ENCODE measurements around the gene CALCR.

Gene CALCR

DNA sequence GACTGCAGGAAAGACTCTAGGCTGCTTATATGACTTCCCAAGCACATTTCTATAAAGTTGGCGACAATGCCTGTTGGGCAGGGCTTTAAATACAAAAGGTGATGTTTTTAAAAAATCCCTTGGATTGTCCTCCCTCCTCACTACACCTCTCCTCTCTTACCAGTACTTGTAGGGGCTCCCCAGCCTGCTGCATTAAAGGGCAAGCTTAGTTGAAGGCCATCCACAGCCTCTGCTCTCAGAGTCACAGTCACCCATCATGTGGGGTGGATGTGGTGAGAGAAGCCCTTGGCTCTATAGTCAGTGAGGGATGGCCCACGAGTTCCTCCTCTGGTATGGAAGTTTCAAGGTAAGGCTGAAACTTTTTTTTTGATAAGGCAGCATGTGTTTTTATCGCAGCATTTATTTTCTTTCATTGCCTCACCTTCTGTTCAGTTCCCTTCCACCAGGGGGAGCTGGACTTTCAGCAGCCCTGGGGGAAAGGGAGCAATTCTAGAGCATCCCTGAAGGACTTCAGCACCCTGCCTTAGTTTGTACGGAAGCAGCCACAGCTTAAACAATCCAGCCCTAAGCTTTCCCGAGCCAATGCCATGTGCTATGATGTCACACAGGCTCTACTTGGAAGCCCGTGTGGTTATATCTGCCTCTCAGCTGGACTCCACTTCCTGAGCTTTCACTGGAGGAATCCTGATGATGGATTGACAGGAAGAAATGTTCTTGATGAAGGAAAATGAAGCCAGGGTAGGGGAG, 131.9 kb downstream of the CALCR start:
- DNase-seq = peak; percentile 32

DNA sequence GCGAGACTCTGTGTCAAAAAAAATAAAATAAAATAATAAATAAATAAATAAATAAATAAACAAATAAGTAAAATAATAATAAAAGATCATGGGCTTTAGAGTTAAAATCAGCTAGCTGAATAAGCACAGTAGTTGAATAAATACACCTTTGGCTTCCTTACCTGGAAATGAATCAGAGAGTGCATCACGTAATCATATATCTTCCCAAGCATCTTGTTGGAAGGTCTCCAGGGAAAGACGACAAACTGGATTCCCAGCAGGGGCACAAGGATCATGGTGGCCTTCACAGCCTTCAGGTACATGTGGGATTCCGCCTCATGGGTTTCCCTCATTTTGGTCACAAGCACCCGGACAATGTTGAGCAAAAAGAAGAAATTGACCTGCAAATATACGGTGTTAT, 138.7 kb downstream of the CALCR start:
- no peak for DNase-seq

DNA sequence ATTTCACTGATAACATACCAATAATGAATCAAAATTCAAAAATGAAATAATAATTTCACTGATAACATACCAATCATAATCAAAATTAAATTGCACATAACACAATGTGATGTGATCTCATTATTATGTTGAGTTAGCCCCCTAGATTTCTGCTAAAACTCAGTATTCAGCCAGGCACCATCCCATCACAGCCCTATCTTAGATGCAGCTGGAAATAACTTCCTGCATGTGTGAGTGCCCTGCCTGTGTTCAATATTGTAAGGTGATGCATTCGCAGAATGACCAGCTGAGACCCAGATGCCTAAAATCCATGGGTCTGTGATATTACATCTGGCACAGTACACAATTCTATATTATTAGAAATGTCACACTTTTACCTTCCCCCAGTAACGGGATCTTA, 142.4 kb downstream of the CALCR start:
- no peak for DNase-seq

DNA sequence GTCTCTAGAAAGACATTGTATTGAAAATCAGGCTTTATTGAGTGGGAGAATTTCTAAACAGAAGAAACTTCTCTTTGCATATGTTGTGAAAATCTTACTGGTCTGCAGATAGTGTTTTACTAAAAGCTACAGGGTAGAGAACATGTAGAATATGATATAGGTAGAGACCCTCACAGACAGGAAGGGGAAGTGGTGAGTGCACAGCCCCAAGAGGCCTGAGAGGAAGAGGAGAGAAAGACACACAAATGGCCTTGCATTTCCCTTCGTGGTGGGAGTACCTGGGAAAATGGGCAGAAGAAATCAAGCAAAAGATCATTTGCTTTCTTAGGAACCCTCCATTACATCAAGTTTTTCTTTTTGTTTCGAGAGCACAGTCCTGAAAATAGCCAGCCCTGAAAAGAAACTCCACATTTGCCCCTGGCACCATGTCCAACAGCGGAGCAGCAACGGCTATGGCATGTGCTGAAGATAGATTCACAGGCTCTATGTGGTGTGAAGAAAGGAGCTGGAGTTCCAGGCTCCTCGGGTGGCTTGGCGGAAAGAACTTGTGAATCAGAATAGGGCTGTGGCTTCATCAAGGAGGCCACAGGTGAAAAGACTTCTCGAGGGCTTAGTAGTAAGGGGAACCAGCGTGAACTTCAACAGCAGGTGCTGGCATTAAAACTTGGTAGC, 143.5 kb downstream of the CALCR start:
- no peak for DNase-seq

DNA sequence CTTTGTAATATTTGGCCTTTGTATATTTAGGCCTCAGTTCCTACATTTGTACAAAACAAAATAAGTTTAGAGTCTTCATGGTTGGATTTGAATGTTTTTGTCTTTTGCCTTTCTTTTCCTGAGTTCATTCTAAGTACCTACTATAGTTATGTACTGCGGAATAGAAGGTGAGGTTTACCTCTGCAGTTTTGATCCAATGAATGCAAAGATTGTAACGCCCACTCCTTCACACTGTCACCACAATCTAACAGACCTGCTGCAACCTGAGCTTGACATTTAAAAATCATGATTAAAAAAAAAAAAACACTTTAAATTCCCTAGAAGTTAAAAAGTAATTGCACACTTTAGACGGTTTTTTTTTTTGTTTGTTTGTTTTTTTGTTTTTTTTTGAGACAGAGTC, 145.0 kb downstream of the CALCR start:
- no peak for DNase-seq

DNA sequence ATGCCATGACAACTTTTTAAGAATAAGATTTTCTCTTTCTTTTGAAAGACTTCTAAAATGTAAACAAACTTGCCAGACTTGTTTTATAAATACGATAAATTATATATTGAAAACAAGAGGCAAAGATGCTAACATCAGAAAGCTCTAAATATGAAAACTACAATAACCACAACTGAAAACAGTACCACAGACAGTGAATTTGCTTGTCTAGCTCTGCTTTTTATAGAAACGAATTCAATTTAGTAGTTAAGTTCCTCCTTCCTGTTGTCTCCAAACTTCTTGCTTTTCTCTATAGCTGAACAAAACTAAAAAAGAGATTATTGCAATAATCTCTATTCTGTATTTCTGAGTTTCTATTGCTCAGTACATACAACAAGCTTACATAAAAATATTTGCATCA, 147.4 kb downstream of the CALCR start:
- DNase-seq = no peak

DNA sequence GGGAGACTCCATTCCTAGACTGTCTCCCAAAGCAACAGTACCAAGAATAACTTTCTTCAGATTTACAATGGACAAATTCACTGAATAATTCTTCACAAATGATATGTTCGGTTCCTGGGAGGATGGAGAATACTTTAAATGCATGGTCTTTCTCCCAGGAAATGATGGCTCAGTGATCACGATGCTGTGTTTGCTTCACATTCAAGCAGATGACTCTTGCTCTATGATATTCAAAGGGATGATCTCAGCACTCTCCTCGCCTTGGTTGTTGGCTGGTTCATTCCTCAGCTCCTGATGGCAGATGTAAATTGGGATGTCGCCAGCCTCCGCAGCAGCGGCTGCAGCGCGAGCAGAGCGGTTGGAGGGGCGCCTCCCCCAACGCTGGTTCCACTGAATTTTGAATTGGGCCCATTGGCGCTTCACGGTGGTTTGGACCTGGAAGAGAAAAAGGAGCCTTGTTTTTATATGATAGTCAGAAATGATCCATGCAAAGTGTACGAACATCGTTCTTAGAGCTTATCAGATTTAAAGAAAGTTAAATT, 148.3 kb downstream of the CALCR start:
- DNase-seq = no peak

DNA sequence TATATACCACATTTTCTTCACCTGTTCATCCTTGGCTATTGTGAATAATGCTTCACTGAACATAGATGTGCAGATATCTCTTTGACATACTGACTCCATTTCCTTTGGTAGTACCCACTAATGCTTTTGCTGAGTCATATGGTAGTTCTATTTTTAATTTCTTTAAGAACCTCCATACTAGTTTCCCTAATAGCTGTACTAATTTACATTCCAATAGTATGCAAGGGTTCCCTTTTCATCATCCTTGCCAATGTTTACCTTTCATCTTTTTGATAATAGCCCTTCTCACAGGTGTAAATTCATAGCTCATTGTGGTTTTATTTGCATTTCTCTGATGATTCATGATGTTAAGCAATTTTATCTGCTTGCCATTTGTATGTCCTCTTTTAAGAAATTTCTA, 159.9 kb downstream of the CALCR start:
- no peak for DNase-seq

DNA sequence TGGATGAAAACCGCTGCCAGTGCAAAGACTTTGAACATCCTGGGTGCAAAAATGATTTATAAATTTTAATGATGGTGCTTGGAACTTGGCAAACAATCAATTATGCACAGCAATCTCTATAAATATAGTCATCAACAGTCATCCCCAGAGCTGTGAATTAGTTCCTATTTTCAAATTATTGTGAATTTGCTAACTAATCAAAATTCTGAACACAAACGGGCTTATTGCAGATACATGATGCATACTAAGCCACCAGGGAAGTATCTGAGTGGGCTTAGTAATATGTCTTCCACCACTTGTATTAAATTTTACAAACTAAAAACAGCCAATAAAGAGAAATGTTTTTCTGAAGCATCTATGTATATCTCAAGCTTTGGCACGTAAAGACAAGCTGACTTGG, 165.2 kb downstream of the CALCR start:
- no peak for DNase-seq

DNA sequence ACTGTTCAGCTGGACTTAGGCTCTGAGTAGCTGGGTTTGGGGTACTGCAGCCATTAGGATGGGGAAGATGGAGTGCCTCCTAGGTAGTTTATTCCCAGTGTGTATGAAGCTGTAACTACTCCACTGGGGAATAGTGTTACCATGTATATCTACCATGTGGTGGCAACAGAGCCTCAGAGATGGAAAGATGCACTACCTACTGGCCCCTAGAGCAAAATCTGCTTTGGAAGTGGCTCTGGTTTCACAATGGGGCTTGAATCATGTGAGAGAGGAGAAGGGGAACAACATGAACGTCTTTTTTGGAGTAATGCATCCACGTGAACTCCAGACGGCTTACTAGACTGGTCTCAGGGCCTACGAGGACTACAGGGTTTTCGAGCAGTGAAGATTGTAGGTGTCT, 167.3 kb downstream of the CALCR start:
- DNase-seq = no peak

DNA sequence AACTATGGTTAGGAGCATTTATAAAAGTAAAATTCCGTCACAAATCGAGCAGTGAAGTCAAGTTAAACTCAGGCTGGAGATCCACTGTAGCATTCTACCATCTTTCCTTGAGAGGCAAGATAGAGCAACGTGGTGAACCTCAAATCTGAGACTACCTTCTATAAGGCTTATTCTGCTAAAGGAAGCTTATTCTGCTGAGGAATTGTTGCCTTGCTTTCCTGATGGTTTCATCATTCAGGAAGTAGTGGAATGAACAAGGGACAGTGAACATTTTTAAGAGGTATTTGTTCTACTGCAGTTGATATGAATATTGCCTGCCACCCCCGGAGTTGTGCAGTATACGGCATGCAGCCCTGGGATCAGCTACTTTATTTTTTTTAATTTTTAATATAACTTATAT, 171.6 kb downstream of the CALCR start:
- DNase-seq = no peak

DNA sequence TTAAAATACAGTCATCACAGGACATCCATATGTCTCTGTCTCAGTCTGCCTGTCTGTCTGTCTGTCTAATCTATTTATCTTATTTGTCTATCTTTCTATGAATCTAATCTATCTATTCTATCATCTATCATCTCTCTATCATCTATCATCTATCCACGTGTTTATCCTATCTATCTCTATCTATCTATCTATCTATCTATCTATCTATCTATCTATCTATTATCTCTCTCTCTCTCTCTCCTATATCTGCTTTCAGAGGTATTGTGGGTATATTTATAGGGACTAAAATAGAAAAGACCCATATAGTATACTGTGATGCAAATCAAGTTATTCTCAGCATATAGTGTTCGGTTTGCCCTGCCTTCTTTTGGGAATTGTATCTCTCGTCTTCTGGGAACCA, 174.9 kb downstream of the CALCR start:
- no peak for DNase-seq

DNA sequence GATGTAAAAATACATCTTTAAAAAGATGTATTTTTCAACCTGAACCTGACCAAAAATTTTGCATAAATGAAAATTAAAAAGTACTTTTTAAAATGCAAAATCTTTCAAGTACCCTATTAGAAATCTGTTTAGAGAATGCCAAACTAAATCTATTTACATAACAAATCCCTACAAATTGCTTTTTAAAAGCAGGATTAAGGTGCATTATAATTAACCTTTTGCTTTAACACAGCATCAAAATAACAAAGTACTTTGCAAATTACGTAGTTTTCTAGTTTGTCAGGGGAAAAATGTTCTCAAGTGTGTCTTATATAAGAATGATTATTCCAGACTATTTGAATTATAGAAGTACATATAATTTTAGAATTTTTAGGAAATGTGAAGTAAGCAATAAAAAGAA, 181.5 kb downstream of the CALCR start:
- DNase-seq = no peak

DNA sequence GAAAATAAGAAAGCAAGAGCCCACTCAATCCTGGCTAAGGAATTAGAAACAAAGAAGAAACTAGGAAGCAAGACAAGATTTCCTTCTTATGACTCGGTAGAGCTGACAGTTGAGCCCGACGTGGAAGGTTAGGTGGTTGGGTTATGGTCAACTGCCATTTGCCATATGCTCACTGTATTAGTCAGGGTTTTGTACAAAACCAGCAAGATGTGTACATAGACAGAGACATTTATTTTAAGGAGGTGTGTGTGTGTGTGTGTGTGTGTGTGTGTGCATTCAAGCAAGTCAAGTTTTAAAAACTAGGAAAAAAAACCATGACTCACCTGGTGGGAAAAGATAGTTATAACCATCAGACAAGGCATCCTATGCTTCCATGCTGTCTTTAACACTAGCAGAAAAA, 183.9 kb downstream of the CALCR start:
- DNase-seq = no peak

DNA sequence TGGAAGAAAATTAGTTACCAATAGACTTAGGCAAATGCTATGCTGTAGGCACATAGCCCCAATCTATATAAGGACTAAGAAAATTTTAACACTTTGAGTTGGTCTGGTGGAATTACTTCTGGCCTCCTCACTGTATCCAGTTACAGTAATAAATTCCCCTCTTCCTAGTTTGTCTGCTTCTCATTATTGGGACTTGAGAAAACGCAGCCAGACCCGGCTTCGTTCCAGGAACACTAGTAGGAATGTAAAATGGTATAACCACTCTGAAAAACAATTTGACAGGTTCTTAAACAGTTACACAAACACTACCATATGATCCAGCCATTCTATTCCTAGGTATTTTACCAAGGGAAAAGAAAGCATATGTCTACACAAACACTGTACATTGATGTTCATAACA, 192.2 kb downstream of the CALCR start:
- DNase-seq = no peak

DNA sequence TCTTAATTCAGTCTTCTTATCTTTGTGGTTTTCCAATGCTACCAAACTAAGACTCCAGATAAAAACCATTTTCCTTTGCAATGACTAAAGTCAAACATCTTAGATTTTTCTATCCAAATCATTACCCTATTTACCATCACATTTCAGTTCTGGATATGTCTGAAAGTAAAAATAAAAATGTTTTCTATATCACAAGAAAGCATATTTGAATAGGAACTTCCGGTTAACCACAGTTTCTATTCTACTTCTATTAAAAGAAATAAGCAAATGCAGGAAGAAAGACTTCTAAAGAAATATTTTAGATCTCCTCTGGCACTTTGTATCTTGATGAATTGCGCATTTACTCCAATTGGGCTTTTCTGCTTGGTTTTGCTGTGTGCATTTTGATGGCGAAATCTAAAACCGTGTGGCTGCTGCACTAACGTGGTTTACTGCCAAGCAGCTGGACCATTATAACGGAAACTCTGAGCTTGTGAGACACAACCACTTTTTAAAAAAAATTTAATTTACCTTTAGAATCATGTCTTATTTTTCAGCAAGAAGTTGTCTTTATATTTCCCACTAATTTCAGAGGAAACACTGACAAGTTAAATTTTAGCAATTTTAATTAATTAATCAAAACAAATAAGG, 196.3 kb downstream of the CALCR start:
- no peak for DNase-seq

DNA sequence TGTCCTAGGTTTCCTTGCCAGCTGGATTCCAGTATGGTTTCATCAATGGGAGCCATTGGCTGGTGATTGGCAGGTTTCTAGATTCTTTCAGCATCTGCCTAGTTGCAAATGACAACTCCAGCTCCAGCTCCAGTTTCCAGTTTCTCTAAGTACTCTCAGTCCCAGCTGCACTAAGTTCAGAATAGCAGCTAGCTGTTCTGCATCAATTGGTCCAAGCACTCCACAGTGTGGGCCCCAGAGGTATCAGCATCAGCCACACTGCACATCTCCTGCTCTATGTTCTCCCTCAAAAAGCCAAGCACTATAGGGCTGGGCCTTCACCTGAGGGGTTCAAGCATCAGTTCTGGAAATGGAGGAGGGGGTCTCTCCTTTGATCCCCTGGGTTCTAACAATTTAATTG, 198.9 kb downstream of the CALCR start:
- no peak for DNase-seq

Measured in EL (cell line).